SK-N-MC (cell line): ENCODE data around the gene STAM.

ENCODE experiments used
- DNase-seq: peaks from one replicate; pipeline ENCODE4 v3.0.0-alpha.2; 2011; ENCODE audit warnings: low read depth, low spot score
- H3K27ac ChIP-seq: fragments of 200-600 bp; sonication (generic); 2 replicates; pipeline ENCODE4 v1.5.1; 2016; ENCODE audit warnings: mixed run types
- H3K36me3 ChIP-seq: fragments of 200-600 bp; sonication (generic); 2 replicates; pipeline ENCODE4 v1.6.1; 2017; ENCODE audit warnings: antibody characterized with exemption, low read length, mixed read lengths; ENCODE audit not compliant: insufficient read depth
- H3K4me3 ChIP-seq: fragments of 200-600 bp; sonication (generic); 2 replicates; pipeline ENCODE4 v1.5.1; 2016
- H3K9ac ChIP-seq: fragments of 200-600 bp; sonication (generic); 2 replicates; pipeline ENCODE4 v1.8.0; 2017; ENCODE audit warnings: mixed run types, mixed read lengths; ENCODE audit not compliant: insufficient read length
- H3K9me3 ChIP-seq: fragments of 200-600 bp; sonication (generic); 2 replicates; pipeline ENCODE4 v1.6.1; 2017; ENCODE audit warnings: low read depth, mild to moderate bottlenecking, antibody characterized with exemption, low read length, moderate library complexity, mixed read lengths
- EZH2 ChIP-seq: fragments of 200-600 bp; sonication (generic); IDR thresholded peaks from one replicate; pipeline ENCODE4 v1.6.1; 2017; ENCODE audit warnings: antibody characterized with exemption
- FOXP2 ChIP-seq: optimal IDR thresholded peaks from 2 replicates; pipeline ENCODE3; 2011; ENCODE audit warnings: mild to moderate bottlenecking, moderate library complexity; ENCODE audit not compliant: insufficient read depth; ENCODE audit errors: extremely low read length, control extremely low read depth
- POLR2AphosphoS5 ChIP-seq: IDR thresholded peaks from 2 replicates; pipeline ENCODE4 v1.6.1; 2012; ENCODE audit warnings: mild to moderate bottlenecking, low read depth, low read length, borderline replicate concordance

The STAM gene

GRCh38 chr10:17756557-17757217 is 112.7 kb downstream of the STAM start:
- no peak overlapping the region for H3K9ac ChIP-seq
- TF ChIP-seq FOXP2 (no peak), EZH2 (no peak), POLR2AphosphoS5 (no peak)
- DNase-seq: no peak

DNA sequence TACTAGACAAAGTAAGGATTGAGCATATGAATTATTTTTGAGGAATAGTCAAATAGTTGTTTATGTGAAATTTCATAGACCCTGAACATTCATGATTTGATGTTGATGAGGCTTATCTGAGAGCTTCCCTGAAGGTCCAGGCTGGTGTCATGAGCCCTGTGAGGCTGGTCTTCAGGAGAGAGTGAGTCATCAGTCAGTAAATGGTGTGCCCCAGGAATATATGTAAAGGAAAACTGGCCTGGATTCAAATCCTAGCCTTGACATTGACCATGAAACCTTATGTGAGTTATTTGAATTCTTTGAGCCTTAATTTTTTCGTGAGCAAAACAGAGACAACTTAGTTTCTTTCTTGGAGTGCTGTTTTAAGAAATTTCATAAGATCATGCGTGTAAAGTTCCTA is 114.2 kb downstream of the STAM start:
- Histone ChIP-seq H3K4me3 (no peak overlapping the region), H3K36me3 (no peaks in the 10 kb centered on the region), H3K9ac (no peak overlapping the region), H3K27ac (0 out of 2 replicates have a peak overlapping the region, but pooled peaks have one; percentile 36), H3K9me3 (no peaks in the 10 kb centered on the region)
- no peak for DNase-seq
- TF ChIP-seq POLR2AphosphoS5: no peak
- no peak for TF ChIP-seq EZH2
- no peak for TF ChIP-seq FOXP2

More at GRCh38 chr10:17756557-17757217, 112.7 kb downstream of the STAM start:
- H3K27ac ChIP-seq: no peak overlapping the region
- no peaks in the 10 kb centered on the region for H3K36me3 ChIP-seq
- no peaks in the 10 kb centered on the region for H3K9me3 ChIP-seq
- no peak overlapping the region for H3K4me3 ChIP-seq

DNA sequence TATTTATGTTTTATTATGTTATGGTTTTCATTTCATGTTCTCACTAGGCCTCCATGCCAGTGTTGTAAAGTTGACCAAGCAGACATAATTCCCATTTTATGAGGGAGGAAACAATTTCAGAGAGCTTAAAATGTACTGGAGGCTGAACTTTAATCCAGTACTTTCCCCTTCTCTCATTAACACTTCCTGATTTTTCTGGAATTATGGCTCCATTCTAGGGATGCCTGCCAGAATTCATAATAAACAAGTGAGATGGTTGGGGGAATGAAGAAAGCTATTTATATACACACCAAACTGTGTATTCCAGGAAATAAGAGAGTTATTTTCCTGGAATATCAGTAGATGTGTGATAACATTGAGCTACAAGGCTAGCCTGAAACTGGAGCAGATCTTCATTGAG is 114.9 kb downstream of the STAM start:
- Histone ChIP-seq H3K9me3 (no peaks in the 10 kb centered on the region), H3K27ac (0 out of 2 replicates have a peak overlapping the region, but pooled peaks have one; percentile 36), H3K9ac (no peak overlapping the region), H3K4me3 (no peak overlapping the region), H3K36me3 (no peaks in the 10 kb centered on the region)
- no peak for DNase-seq
- TF ChIP-seq EZH2 (no peak), FOXP2 (no peak), POLR2AphosphoS5 (no peak)

- no peak overlapping the region for H3K9ac ChIP-seq
- H3K36me3 ChIP-seq: no peaks in the 10 kb centered on the region
- no peak for DNase-seq
- no peak for TF ChIP-seq FOXP2
- TF ChIP-seq EZH2: no peak
- no peak for TF ChIP-seq POLR2AphosphoS5
- H3K4me3 ChIP-seq: no peak overlapping the region
- no peaks in the 10 kb centered on the region for H3K9me3 ChIP-seq
- no peak overlapping the region for H3K27ac ChIP-seq
Measured at GRCh38 chr10:17764142-17764541, 120.2 kb downstream of the STAM start.

DNA sequence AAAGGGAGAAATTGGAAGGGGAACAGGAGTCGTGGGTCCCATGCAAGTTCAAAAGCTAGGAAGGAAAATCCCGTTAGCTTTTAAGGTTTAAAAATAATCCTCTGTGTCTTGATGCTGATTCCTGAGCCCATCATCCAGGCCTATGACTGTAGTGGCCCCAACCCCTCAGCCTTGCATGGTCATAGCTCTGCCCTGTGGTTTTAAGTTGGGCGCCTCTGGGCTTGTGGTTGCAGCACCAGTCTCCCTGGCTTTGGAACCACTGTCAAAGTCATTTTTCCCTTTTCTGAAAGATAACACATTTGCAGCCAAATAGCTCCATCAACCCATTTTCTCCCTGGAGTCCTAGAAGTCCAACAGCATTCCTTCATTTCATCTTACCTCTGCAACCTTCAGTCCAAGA is 121.7 kb downstream of the STAM start:
- TF ChIP-seq POLR2AphosphoS5 (no peak), FOXP2 (no peak), EZH2 (no peak)
- no peaks in the 10 kb centered on the region for H3K9me3 ChIP-seq
- DNase-seq: no peak
- no peak overlapping the region for H3K9ac ChIP-seq
- no peak overlapping the region for H3K27ac ChIP-seq
- no peak overlapping the region for H3K4me3 ChIP-seq
- no peaks in the 10 kb centered on the region for H3K36me3 ChIP-seq
